ENCODE data around the gene MSH5. TPM values are rescaled to one million over a fixed set of nuclear protein-coding genes. Genes with fewer than 3 reads are reported as not detected.

The MSH5 gene
- total RNA-seq, 1 donor from 2014 or later = 50.9 TPM

- Histone ChIP-seq H3K4me1 (peaks cover 32% of the 10 kb centered on the region), H3K79me2 (ENCODE audit: low read depth) (peaks cover 11% of the 10 kb centered on the region), H3F3A (ENCODE audit: low read depth) (peaks cover 34% of the 10 kb centered on the region), H3K9ac (no peak overlapping the region), H2AFZ (replicated peaks) (no peak overlapping the region), H3K27me3 (no peaks in the 10 kb centered on the region), H3K9me3 (ENCODE audit: low read depth) (no peaks in the 10 kb centered on the region), H3K36me3 (no peaks in the 10 kb centered on the region), H3K27ac (peak overlapping the region; percentile 33), H3K4me2 (peak overlapping the region; percentile 32), H3K4me3 (no peak overlapping the region), H4K20me1 (ENCODE audit: low read depth) (no peaks in the 10 kb centered on the region)
- no peak for TF ChIP-seq EZH2phosphoT487 (IDR thresholded peaks at IDR 0.05)
- Mint-ChIP-seq H3K27me3 (ENCODE audit: insufficient read depth, low read depth) (peaks cover 11% of the 10 kb centered on the region), H3K36me3 (peaks cover 36% of the 10 kb centered on the region), H3K4me3 (peak overlapping the region; percentile 8), H3K4me1 (peaks cover 46% of the 10 kb centered on the region), H3K9me3 (no peaks in the 10 kb centered on the region), H3K27ac (peak overlapping the region; percentile 47)
- DNase-seq (ENCODE audit: low spot score) = no peak
Measured at GRCh38 chr6:31744422-31744821, 4.6 kb downstream of the MSH5 start.

- no peaks in the 10 kb centered on the region for H3K36me3 ChIP-seq
- no peak overlapping the region for H2AFZ ChIP-seq (replicated peaks)
- no peak overlapping the region for H3K4me2 ChIP-seq
- H3K4me3 ChIP-seq = no peak overlapping the region
- H3K27me3 ChIP-seq = no peaks in the 10 kb centered on the region
- peaks cover 12% of the 10 kb centered on the region for H3K4me1 Mint-ChIP-seq
- H3K4me1 ChIP-seq = peaks cover 10% of the 10 kb centered on the region
- peaks cover 6% of the 10 kb centered on the region for H3K27me3 Mint-ChIP-seq (ENCODE audit: insufficient read depth, low read depth)
- no peaks in the 10 kb centered on the region for H3K9me3 ChIP-seq (ENCODE audit: low read depth)
- no peak overlapping the region for H3K4me3 Mint-ChIP-seq
- no peaks in the 10 kb centered on the region for H3K79me2 ChIP-seq (ENCODE audit: low read depth)
- H3K27ac Mint-ChIP-seq = peak overlapping the region; percentile 26
- no peak overlapping the region for H3K9ac ChIP-seq
- no peak overlapping the region for H3K27ac ChIP-seq
- H3K9me3 Mint-ChIP-seq = no peaks in the 10 kb centered on the region
- H3K36me3 Mint-ChIP-seq = peaks cover 20% of the 10 kb centered on the region
- TF ChIP-seq EZH2 (IDR thresholded peaks at IDR 0.05) = no peak
- TF ChIP-seq CTCF (IDR thresholded peaks at IDR 0.05) = no peak
- TF ChIP-seq EZH2phosphoT487 (IDR thresholded peaks at IDR 0.05) = no peak
- H3F3A ChIP-seq (ENCODE audit: low read depth) = peaks cover 14% of the 10 kb centered on the region
- no peak for DNase-seq (ENCODE audit: low spot score)
- no peaks in the 10 kb centered on the region for H4K20me1 ChIP-seq (ENCODE audit: low read depth)
Measured at GRCh38 chr6:31749301-31750036, 9.7 kb downstream of the MSH5 start.

GRCh38 chr6:31750411-31751022 lies 10.7 kb downstream of the MSH5 start:
- Histone ChIP-seq H3K79me2 (ENCODE audit: low read depth) (no peaks in the 10 kb centered on the region), H3K36me3 (no peaks in the 10 kb centered on the region), H3K4me2 (no peak overlapping the region), H3K27ac (no peak overlapping the region), H3K4me3 (no peak overlapping the region), H3K4me1 (no peaks in the 10 kb centered on the region), H3F3A (ENCODE audit: low read depth) (peaks cover 6% of the 10 kb centered on the region), H2AFZ (replicated peaks) (no peak overlapping the region), H3K27me3 (no peaks in the 10 kb centered on the region), H4K20me1 (ENCODE audit: low read depth) (no peaks in the 10 kb centered on the region), H3K9ac (no peak overlapping the region), H3K9me3 (ENCODE audit: low read depth) (no peaks in the 10 kb centered on the region)
- H3K4me3 Mint-ChIP-seq = no peak overlapping the region
- H3K36me3 Mint-ChIP-seq = peaks cover 15% of the 10 kb centered on the region
- no peaks in the 10 kb centered on the region for H3K9me3 Mint-ChIP-seq
- peaks cover 5% of the 10 kb centered on the region for H3K27me3 Mint-ChIP-seq (ENCODE audit: insufficient read depth, low read depth)
- peaks cover 5% of the 10 kb centered on the region for H3K4me1 Mint-ChIP-seq
- H3K27ac Mint-ChIP-seq = no peak overlapping the region
- no peak for DNase-seq (ENCODE audit: low spot score)
- no peak for TF ChIP-seq CTCF (IDR thresholded peaks at IDR 0.05)
- no peak for TF ChIP-seq EZH2 (IDR thresholded peaks at IDR 0.05)
- no peak for TF ChIP-seq EZH2phosphoT487 (IDR thresholded peaks at IDR 0.05)

All from neural progenitor cell (in vitro differentiated cells).